HCT116 (cell line): ENCODE results near the gene TDRD15. TPM values are rescaled to one million over a fixed set of nuclear protein-coding genes. Genes with fewer than 3 reads are reported as not detected.

Experiments
- ATAC-seq: fragments of 200-7000 bp; cut with Tn5 transposase; 2 replicates; pipeline ENCODE4 v1.9.1; 2020; ENCODE audit warnings: mild to moderate bottlenecking, moderate library complexity
- BruUV-seq: library from RNA; stranded (reverse); fragments of 400-500 nt; replicated peaks from 2 replicates; lab custom pipeline; 2021; lab: Mats Ljungman, UMichigan
- CTCF ChIA-PET: fragments of 300-600 bp; sonication (Branson Sonifier 250); formaldehyde crosslinking; loops from one replicate; lab custom pipeline; 2021; ENCODE audit warnings: antibody characterized with exemption; lab: Charles Lee
- POLR2A ChIA-PET: fragments of 300-600, 350-600 bp; sonication (Branson Sonifier 250); formaldehyde crosslinking; loops from one replicate; lab custom pipeline; 2021; ENCODE audit warnings: antibody characterized with exemption; lab: Charles Lee
- RAD21 ChIA-PET, 2 experiments: fragments of 300-600 bp; sonication (Branson Sonifier 250); formaldehyde crosslinking; loops; one replicate each; lab custom pipeline; 2023; ENCODE audit warnings: low total read pairs in 2 of 2; ENCODE audit not compliant: uncharacterized antibody in 2 of 2, unreplicated experiment in 2 of 2, low non-redundant PET in 1 of 2; lab: Charles Lee
- DNase-seq: peaks from one replicate; pipeline ENCODE4 v3.0.0-alpha.2; 2010; ENCODE audit warnings: low read depth, low spot score
- H2AFZ ChIP-seq: fragments of 200-600 bp; shearing (Covaris generic), sonication (generic); 2 replicates; pipeline ENCODE4 v1.6.1; 2017; ENCODE audit warnings: low read depth, mixed run types, mixed read lengths, antibody characterized with exemption, low read length; ENCODE audit not compliant: poor library complexity, severe bottlenecking
- H3K27ac ChIP-seq: 2 replicates; pipeline ENCODE4 v1.5.1; 2012; ENCODE audit warnings: low read depth, low read length
- H3K27me3 ChIP-seq: fragments of 200-600 bp; sonication (generic); 2 replicates; pipeline ENCODE4 v1.6.1; 2016; ENCODE audit warnings: mixed run types, low read length, mixed read lengths; ENCODE audit not compliant: insufficient read depth
- H3K36me3 ChIP-seq, 2 experiments: fragments of 200-500 bp in 1 of 2; fragments of 200-600 bp in 1 of 2; sonication (Bioruptor generic) in 1 of 2; sonication (generic) in 1 of 2; 2 replicates each; pipeline versions ENCODE4 v1.5.1 to v1.6.1; 2014 to 2016; ENCODE audit warnings: low read length in 2 of 2, inconsistent platforms in 1 of 2, mixed read lengths in 1 of 2, mixed run types in 1 of 2; ENCODE audit not compliant: insufficient read depth in 2 of 2, control insufficient read depth in 1 of 2
- H3K4me1 ChIP-seq, 2 experiments: fragments of 200-600 bp in 1 of 2; sonication (generic) in 1 of 2; 2 replicates each; pipeline versions ENCODE4 v1.5.1 to v1.6.1; 2012 to 2017; ENCODE audit warnings: low read length in 2 of 2, inconsistent platforms in 1 of 2, mild to moderate bottlenecking in 1 of 2, mixed read lengths in 1 of 2, mixed run types in 1 of 2, moderate library complexity in 1 of 2; ENCODE audit not compliant: insufficient read depth in 2 of 2, control insufficient read depth in 1 of 2
- H3K4me2 ChIP-seq: fragments of 200-600 bp; sonication (generic); 2 replicates; pipeline ENCODE4 v1.6.1; 2017; ENCODE audit warnings: mixed run types, low read length, mixed read lengths
- H3K4me3 ChIP-seq, 2 experiments: fragments of 200-600 bp in 1 of 2; sonication (generic) in 1 of 2; replicated peaks in 1 of 2; 2 replicates each; pipeline ENCODE4 v1.5.1; 2011 to 2016; ENCODE audit warnings: low read length in 2 of 2, control low read depth in 1 of 2, low read depth in 1 of 2, mild to moderate bottlenecking in 1 of 2, mixed read lengths in 1 of 2, mixed run types in 1 of 2
- H3K79me2 ChIP-seq: fragments of 200-600 bp; sonication (generic); 2 replicates; pipeline ENCODE4 v1.6.1; 2017; ENCODE audit warnings: mild to moderate bottlenecking, mixed run types, low read length, moderate library complexity, mixed read lengths; ENCODE audit not compliant: insufficient read depth
- H3K9ac ChIP-seq: fragments of 200-600 bp; sonication (generic); 2 replicates; pipeline ENCODE4 v1.6.1; 2016; ENCODE audit warnings: low read length, mixed read lengths
- H3K9me2 ChIP-seq: fragments of 200-600 bp; sonication (generic), shearing (Covaris generic); 2 replicates; pipeline ENCODE4 v1.6.1; 2017; ENCODE audit warnings: mixed run types, mild to moderate bottlenecking, moderate library complexity; ENCODE audit not compliant: insufficient read depth
- H3K9me3 ChIP-seq, 2 experiments: fragments of 200-500 bp in 1 of 2; fragments of 200-600 bp in 1 of 2; sonication (Bioruptor generic) in 1 of 2; sonication (generic) in 1 of 2; 2 replicates each; pipeline ENCODE4 v1.6.1; 2014 to 2017; ENCODE audit warnings: low read length in 2 of 2, mixed read lengths in 2 of 2, inconsistent platforms in 1 of 2, low read depth in 1 of 2, mild to moderate bottlenecking in 1 of 2, mixed run types in 1 of 2, moderate library complexity in 1 of 2; ENCODE audit not compliant: control insufficient read depth in 1 of 2, insufficient read depth in 1 of 2
- H4K20me1 ChIP-seq: fragments of 200-600 bp; sonication (generic), shearing (Covaris generic); 2 replicates; pipeline ENCODE4 v1.6.1; 2017; ENCODE audit warnings: mixed run types, mild to moderate bottlenecking, moderate library complexity; ENCODE audit not compliant: insufficient read depth
- CBX3 ChIP-seq: IDR thresholded peaks from 2 replicates; pipeline ENCODE4 v1.6.1; 2012; ENCODE audit warnings: low read depth
- CEBPB ChIP-seq: IDR thresholded peaks from 2 replicates; pipeline ENCODE4 v1.6.1; 2012; ENCODE audit warnings: low read depth
- EGR1 ChIP-seq: IDR thresholded peaks from 2 replicates; pipeline ENCODE4 v1.6.1; 2012; ENCODE audit warnings: low read depth
- ELF1 ChIP-seq: IDR thresholded peaks from 2 replicates; pipeline ENCODE4 v1.6.1; 2012; ENCODE audit warnings: low read depth, borderline replicate concordance
- EZH2phosphoT487 ChIP-seq: fragments of 200-600 bp; IDR thresholded peaks from 2 replicates; pipeline ENCODE4 v1.6.1; 2018; ENCODE audit warnings: antibody characterized with exemption, borderline replicate concordance
- JUND ChIP-seq: IDR thresholded peaks from 2 replicates; pipeline ENCODE4 v1.6.1; 2012
- POLR2A ChIP-seq: IDR thresholded peaks from 2 replicates; pipeline ENCODE4 v1.7.0; 2011; ENCODE audit warnings: borderline replicate concordance; ENCODE audit not compliant: insufficient read depth, insufficient read length; ENCODE audit errors: extremely low read depth
- RAD21 ChIP-seq: IDR thresholded peaks from 2 replicates; pipeline ENCODE4 v1.6.1; 2012; ENCODE audit warnings: low read depth, mild to moderate bottlenecking
- intact Hi-C: fragments of 100-400 bp; cut with micrococcal nuclease; formaldehyde crosslinking; loops from 2 replicates; pipeline ENCODE4 v1.10.0; 2022
- total RNA-seq: library from RNA; stranded (reverse); gene quantifications from one replicate; pipeline ENCODE4 v1.2.1, GENCODE V29; 2021; ENCODE audit not compliant: unreplicated experiment
- TF ChIP-seq, protein P1 (sequence below), 3 experiments: fragments of 200-600 bp in 1 of 3; sonication (generic) in 1 of 3; IDR thresholded peaks in 2 of 3; conservative IDR thresholded peaks in 1 of 3; 2 replicates each; pipeline ENCODE4 v1.5.1; 2012 to 2017; ENCODE audit warnings: low read depth in 2 of 3, low read length in 2 of 3, antibody characterized with exemption in 1 of 3, borderline replicate concordance in 1 of 3, control low read depth in 1 of 3, mild to moderate bottlenecking in 1 of 3, mixed read lengths in 1 of 3, mixed run types in 1 of 3, moderate library complexity in 1 of 3; ENCODE audit not compliant: insufficient read depth in 1 of 3
- TF ChIP-seq, protein P2 (sequence below): IDR thresholded peaks from 2 replicates; pipeline ENCODE4 v1.6.1; 2012

TDRD15 gene
- total RNA-seq, 1 experiment from 2014 or later: not detected

DNA sequence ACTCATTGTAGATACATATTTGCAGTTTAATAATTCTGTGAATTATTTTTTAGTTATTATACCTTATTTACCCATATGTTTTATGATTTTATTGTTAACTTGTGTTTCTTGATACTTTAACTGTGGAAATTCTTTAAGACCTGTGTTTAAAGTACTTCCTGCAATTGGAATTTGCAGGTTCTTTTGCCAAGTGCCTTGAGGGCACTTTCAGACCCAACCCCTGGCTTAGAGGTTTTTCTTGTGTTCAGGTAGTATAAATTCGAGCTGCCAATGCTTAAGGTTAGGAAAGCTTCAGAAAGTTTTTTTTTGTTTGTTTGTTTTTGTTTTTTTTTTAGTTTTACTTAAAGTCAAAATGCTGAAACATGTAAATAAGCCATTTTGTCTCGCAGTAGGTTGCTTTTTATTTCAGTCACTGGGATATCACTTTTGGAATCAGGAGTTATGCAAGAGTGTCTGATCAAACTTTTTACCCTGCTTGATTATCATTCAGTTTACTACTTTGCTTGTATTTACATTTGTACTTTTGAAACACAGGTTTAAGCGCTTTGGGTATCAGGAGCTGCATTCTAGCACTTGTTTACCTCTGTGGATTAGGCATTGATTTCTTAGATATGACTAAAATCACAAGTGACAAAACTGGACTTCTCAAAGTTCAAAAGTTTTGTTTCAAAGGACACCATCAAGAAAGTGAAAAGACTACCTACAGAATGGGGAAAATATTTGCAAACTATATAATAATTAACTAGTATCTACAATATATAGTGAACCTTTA is 31.8 kb downstream of the TDRD15 start:
- Histone ChIP-seq H3K79me2 (no peaks in the 10 kb centered on the region), H3K27ac (no peak overlapping the region), H3K4me3 (no peak overlapping the region), H3K9me3 (no peaks in the 10 kb centered on the region), H3K27me3 (no peaks in the 10 kb centered on the region), H3K4me2 (no peak overlapping the region), H3K9me2 (no peaks in the 10 kb centered on the region), H3K4me1 (no peaks in the 10 kb centered on the region), H3K36me3 (no peaks in the 10 kb centered on the region), H3K9ac (no peak overlapping the region), H2AFZ (no peak overlapping the region), H4K20me1 (no peaks in the 10 kb centered on the region)
- intact Hi-C loops: no loop called here
- no TSS peak for BruUV-seq
- ATAC-seq (no peak), DNase-seq (no peak)
- TF ChIP-seq, protein P1, sequence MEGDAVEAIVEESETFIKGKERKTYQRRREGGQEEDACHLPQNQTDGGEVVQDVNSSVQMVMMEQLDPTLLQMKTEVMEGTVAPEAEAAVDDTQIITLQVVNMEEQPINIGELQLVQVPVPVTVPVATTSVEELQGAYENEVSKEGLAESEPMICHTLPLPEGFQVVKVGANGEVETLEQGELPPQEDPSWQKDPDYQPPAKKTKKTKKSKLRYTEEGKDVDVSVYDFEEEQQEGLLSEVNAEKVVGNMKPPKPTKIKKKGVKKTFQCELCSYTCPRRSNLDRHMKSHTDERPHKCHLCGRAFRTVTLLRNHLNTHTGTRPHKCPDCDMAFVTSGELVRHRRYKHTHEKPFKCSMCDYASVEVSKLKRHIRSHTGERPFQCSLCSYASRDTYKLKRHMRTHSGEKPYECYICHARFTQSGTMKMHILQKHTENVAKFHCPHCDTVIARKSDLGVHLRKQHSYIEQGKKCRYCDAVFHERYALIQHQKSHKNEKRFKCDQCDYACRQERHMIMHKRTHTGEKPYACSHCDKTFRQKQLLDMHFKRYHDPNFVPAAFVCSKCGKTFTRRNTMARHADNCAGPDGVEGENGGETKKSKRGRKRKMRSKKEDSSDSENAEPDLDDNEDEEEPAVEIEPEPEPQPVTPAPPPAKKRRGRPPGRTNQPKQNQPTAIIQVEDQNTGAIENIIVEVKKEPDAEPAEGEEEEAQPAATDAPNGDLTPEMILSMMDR (IDR thresholded peaks at IDR 0.05 in 2 of 3, conservative IDR thresholded peaks at IDR 0.05 in 1 of 3; ENCODE audit: borderline replicate concordance in 1 of 3, insufficient read depth in 1 of 3, low read depth in 2 of 3, low read length in 2 of 3): no peak
- no peak for TF ChIP-seq EZH2phosphoT487
- TF ChIP-seq RAD21: no peak
- TF ChIP-seq ELF1: no peak
- TF ChIP-seq JUND: no peak
- TF ChIP-seq CEBPB: no peak
- TF ChIP-seq, protein P2, sequence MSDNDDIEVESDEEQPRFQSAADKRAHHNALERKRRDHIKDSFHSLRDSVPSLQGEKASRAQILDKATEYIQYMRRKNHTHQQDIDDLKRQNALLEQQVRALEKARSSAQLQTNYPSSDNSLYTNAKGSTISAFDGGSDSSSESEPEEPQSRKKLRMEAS: no peak
- TF ChIP-seq POLR2A: no peak
- no peak for TF ChIP-seq CBX3
- no peak for TF ChIP-seq EGR1
- ChIA-PET POLR2A (no interaction called here), RAD21 (no interaction called here), CTCF (no interaction called here)
